ENCODE measurements around the gene CRPPA.

DNA sequence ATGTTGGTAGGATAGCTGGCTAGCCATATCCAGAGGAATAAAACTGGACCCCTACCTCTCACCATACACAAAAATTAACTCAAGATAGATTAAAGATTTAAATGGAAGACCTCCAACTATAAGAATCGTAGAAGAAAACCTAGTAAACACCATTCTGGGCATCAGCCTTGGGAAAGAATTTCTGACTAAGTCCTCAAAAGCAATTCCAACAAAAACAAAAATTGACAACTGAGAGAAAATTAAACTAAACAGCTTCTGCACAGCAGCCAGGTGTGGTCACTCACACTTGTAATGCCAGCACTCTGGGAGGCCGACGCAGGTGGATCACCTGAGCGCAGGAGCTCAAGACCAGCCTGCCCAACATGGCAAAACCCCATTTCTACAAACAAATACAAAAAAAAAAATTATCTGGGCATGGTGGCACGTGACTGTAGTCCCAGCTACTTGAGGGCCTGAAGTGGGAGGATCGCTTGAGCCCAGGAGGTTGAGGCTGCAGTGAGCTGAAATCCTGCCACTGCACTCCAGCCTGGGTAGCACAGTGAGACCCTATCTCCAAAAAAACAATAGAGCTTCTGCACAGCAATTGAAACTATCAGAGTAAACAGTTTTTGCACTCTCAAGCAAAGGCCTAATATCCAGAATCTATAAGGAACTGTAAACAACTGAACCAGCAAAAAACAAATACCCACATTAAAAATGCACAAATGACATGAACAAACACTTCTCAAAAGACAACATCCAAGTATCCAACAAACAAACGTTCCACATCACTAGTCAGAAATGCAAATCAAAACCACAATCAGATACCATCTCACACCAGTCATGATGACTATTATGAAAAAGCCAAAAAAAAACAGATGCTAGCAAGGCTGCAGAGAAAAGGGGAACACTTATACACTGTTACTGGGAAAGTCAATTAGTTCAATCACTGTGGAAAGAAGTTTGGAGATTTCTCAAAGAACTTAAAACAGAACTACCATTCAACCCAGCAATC, 4.8 kb downstream of the CRPPA start:
- TF ChIP-seq, protein P1, sequence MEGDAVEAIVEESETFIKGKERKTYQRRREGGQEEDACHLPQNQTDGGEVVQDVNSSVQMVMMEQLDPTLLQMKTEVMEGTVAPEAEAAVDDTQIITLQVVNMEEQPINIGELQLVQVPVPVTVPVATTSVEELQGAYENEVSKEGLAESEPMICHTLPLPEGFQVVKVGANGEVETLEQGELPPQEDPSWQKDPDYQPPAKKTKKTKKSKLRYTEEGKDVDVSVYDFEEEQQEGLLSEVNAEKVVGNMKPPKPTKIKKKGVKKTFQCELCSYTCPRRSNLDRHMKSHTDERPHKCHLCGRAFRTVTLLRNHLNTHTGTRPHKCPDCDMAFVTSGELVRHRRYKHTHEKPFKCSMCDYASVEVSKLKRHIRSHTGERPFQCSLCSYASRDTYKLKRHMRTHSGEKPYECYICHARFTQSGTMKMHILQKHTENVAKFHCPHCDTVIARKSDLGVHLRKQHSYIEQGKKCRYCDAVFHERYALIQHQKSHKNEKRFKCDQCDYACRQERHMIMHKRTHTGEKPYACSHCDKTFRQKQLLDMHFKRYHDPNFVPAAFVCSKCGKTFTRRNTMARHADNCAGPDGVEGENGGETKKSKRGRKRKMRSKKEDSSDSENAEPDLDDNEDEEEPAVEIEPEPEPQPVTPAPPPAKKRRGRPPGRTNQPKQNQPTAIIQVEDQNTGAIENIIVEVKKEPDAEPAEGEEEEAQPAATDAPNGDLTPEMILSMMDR (IDR thresholded peaks at IDR 0.05), result no peak
- TF ChIP-seq TCF7L2 (IDR thresholded peaks at IDR 0.05; ENCODE audit: low read depth, low read length), result peak; percentile 54
- TF ChIP-seq, protein P2, sequence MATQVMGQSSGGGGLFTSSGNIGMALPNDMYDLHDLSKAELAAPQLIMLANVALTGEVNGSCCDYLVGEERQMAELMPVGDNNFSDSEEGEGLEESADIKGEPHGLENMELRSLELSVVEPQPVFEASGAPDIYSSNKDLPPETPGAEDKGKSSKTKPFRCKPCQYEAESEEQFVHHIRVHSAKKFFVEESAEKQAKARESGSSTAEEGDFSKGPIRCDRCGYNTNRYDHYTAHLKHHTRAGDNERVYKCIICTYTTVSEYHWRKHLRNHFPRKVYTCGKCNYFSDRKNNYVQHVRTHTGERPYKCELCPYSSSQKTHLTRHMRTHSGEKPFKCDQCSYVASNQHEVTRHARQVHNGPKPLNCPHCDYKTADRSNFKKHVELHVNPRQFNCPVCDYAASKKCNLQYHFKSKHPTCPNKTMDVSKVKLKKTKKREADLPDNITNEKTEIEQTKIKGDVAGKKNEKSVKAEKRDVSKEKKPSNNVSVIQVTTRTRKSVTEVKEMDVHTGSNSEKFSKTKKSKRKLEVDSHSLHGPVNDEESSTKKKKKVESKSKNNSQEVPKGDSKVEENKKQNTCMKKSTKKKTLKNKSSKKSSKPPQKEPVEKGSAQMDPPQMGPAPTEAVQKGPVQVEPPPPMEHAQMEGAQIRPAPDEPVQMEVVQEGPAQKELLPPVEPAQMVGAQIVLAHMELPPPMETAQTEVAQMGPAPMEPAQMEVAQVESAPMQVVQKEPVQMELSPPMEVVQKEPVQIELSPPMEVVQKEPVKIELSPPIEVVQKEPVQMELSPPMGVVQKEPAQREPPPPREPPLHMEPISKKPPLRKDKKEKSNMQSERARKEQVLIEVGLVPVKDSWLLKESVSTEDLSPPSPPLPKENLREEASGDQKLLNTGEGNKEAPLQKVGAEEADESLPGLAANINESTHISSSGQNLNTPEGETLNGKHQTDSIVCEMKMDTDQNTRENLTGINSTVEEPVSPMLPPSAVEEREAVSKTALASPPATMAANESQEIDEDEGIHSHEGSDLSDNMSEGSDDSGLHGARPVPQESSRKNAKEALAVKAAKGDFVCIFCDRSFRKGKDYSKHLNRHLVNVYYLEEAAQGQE (IDR thresholded peaks at IDR 0.05; ENCODE audit: insufficient read depth in 1 of 2, low read depth in 2 of 2, low read length in 1 of 2), result no peak
- TF ChIP-seq POLR2AphosphoS5 (IDR thresholded peaks at IDR 0.05; ENCODE audit: low read depth, low read length), result peak; percentile 47; the same call in 1 of the 2 replicates
- no peak for TF ChIP-seq SIN3A (IDR thresholded peaks at IDR 0.05; ENCODE audit: borderline replicate concordance, insufficient read depth, low read depth, low read length)
